ENCODE data around the gene SPIRE1.

GRCh38 chr18:12585218-12585617 lies 72.7 kb downstream of the SPIRE1 start:
- TF ChIP-seq, protein P1, sequence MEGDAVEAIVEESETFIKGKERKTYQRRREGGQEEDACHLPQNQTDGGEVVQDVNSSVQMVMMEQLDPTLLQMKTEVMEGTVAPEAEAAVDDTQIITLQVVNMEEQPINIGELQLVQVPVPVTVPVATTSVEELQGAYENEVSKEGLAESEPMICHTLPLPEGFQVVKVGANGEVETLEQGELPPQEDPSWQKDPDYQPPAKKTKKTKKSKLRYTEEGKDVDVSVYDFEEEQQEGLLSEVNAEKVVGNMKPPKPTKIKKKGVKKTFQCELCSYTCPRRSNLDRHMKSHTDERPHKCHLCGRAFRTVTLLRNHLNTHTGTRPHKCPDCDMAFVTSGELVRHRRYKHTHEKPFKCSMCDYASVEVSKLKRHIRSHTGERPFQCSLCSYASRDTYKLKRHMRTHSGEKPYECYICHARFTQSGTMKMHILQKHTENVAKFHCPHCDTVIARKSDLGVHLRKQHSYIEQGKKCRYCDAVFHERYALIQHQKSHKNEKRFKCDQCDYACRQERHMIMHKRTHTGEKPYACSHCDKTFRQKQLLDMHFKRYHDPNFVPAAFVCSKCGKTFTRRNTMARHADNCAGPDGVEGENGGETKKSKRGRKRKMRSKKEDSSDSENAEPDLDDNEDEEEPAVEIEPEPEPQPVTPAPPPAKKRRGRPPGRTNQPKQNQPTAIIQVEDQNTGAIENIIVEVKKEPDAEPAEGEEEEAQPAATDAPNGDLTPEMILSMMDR (IDR thresholded peaks at IDR 0.05) = no peak
- TF ChIP-seq POLR2A (IDR thresholded peaks at IDR 0.05) (no peak), POLR2AphosphoS5 (IDR thresholded peaks at IDR 0.05) (no peak), EP300 (IDR thresholded peaks at IDR 0.05) (no peak)

Measured in stomach (tissue), 4 donors.